Measurements from ENCODE around the gene IP6K1. TPM values are rescaled to one million over a fixed set of nuclear protein-coding genes. Genes with fewer than 3 reads are reported as not detected.

IP6K1 gene
- total RNA-seq, 1 experiment from 2014 or later = 42.2 TPM

- no peaks in the 10 kb centered on the region for H3K4me1 ChIP-seq (ENCODE audit: insufficient read depth, low read length)
- no peak overlapping the region for H3K14ac ChIP-seq (ENCODE audit: insufficient read depth, low read length)
- no peak overlapping the region for H3K27ac Mint-ChIP-seq
- H3K9ac ChIP-seq (ENCODE audit: extremely low read depth, insufficient read length, low read length) = no peak overlapping the region
- H3K4me3 Mint-ChIP-seq = no peak overlapping the region
- H3K56ac ChIP-seq (ENCODE audit: insufficient read length, low read depth, low read length) = no peak overlapping the region
- H4K5ac ChIP-seq (ENCODE audit: insufficient read length, low read depth, low read length) = no peak overlapping the region
- no peak overlapping the region for H3K27ac ChIP-seq (ENCODE audit: insufficient read length, low read depth, low read length)
- H3K36me3 Mint-ChIP-seq (ENCODE audit: insufficient read depth in 1 of 3, low read depth in 3 of 3) = peaks cover 0 to under 1% (median 0%) of the 10 kb centered on the region in 3 experiments; a peak in 2 of 7 replicates
- no peaks in the 10 kb centered on the region for H3K9me3 ChIP-seq (ENCODE audit: control insufficient read depth, low read depth, low read length)
- H4K8ac ChIP-seq (replicated peaks; ENCODE audit: insufficient read length, low read depth, low read length) = no peak overlapping the region
- no peaks in the 10 kb centered on the region; a peak in 1 of 5 replicates for H3K9me3 Mint-ChIP-seq
- WGBS (ENCODE audit: extremely low coverage, insufficient read length, low lambda C conversion rate) = no CpG with 5 or more reads among the region's 9 CpGs
- H3K79me2 ChIP-seq (ENCODE audit: insufficient read depth, low read length) = peaks cover under 1% of the 10 kb centered on the region; the same call in 1 of the 2 replicates
- H3K27me3 ChIP-seq (ENCODE audit: insufficient read depth, low read length) = no peaks in the 10 kb centered on the region; the same call in none of the 2 replicates
- peaks cover 8 to 17% of the 10 kb centered on the region in 2 experiments for H3K4me1 Mint-ChIP-seq
- H3T11ph ChIP-seq (ENCODE audit: low read length) = no peak overlapping the region
- no peak overlapping the region for H2BK120ac ChIP-seq (ENCODE audit: low read depth, low read length, poor library complexity, severe bottlenecking)
- H3K4ac ChIP-seq (ENCODE audit: low read depth, low read length) = no peak overlapping the region
- no peak overlapping the region for H4K91ac ChIP-seq (ENCODE audit: insufficient read length, low read depth, low read length)
- H2BK20ac ChIP-seq (ENCODE audit: low read depth, low read length, poor library complexity, severe bottlenecking) = no peak overlapping the region
- no peak overlapping the region for H2BK12ac ChIP-seq (ENCODE audit: insufficient read length, low read depth, low read length)
- H2BK15ac ChIP-seq (ENCODE audit: low read depth, low read length) = no peak overlapping the region
- TF ChIP-seq CTCF (conservative IDR thresholded peaks at IDR 0.05) = no peak
- no peak overlapping the region for H3K18ac ChIP-seq (ENCODE audit: insufficient read length, low read depth, low read length)
- no peak overlapping the region for H2AK5ac ChIP-seq (ENCODE audit: insufficient read length, low read length)
- peaks cover 2% of the 10 kb centered on the region; the same call in 1 of the 2 replicates for H3K27me3 Mint-ChIP-seq (ENCODE audit: low read depth)
- no peak overlapping the region for H2BK5ac ChIP-seq (ENCODE audit: insufficient read length, low read length)
- no peaks in the 10 kb centered on the region for H3K79me1 ChIP-seq (ENCODE audit: insufficient read depth, low read depth, low read length, poor library complexity, severe bottlenecking)
- H4K20me1 ChIP-seq (ENCODE audit: control insufficient read depth, insufficient read depth, insufficient read length) = no peaks in the 10 kb centered on the region
- H3K23ac ChIP-seq (ENCODE audit: insufficient read length, low read depth, low read length) = no peak overlapping the region
- H3K23me2 ChIP-seq (ENCODE audit: insufficient read length, low read depth, low read length, poor library complexity, severe bottlenecking) = peaks cover 2% of the 10 kb centered on the region
- H2AFZ ChIP-seq (ENCODE audit: low read length) = no peak overlapping the region
- DNase-seq = no peak
- H3K4me2 ChIP-seq (ENCODE audit: insufficient read depth, insufficient read length, low read length) = no peak overlapping the region
These were observed 4.5 kb upstream of the IP6K1 start for GRCh38 chr3:49790626-49791411.
